Renal pelvis (tissue), 4 donors: ENCODE measurements around the gene NUTM2B. TPM values are rescaled to one million over a fixed set of nuclear protein-coding genes. Genes with fewer than 3 reads are reported as not detected.
"Not testable (repeated sequence)": the region's sequence is repeated elsewhere in the genome, so short reads cannot be mapped to it uniquely, and the experiment has no call there.

Experiments
- DNase-seq: peaks from one replicate; pipeline ENCODE4 v3.0.0-alpha.2; 2013
- polyA plus RNA-seq, 3 donors: library from polyadenylated mRNA; unstranded; fragments of 120-200 nt; gene quantifications; one replicate each; pipeline ENCODE4 v1.2.1, GENCODE V29; 2013; ENCODE audit not compliant: insufficient read length in 3 of 3

Gene NUTM2B
- polyA plus RNA-seq, 3 donors = 0.84 to 5.1 (median 4.6) TPM

GRCh38 chr10:79720000-79720399, 17.0 kb downstream of the NUTM2B start:
- DNase-seq = not testable (repeated sequence)

- not testable (repeated sequence) for DNase-seq
Observed at GRCh38 chr10:79726620-79727019, 23.6 kb downstream of the NUTM2B start.

GRCh38 chr10:79744844-79745243, 41.8 kb downstream of the NUTM2B start:
- not testable (repeated sequence) for DNase-seq

- DNase-seq = not testable (repeated sequence)
Observed at GRCh38 chr10:79748510-79748909, 45.5 kb downstream of the NUTM2B start.

- DNase-seq = not testable (repeated sequence)
Observed at GRCh38 chr10:79753601-79754000, 50.6 kb downstream of the NUTM2B start.

GRCh38 chr10:79758297-79758993, 55.4 kb downstream of the NUTM2B start:
- not testable (repeated sequence) for DNase-seq

Other genes starting within 250 kb of the NUTM2B start
- 1 to 10 TPM in 2 of 3 donors, under 1 TPM in 1; 0.42 to 3.4 (median 1.6) TPM for gene EIF5AL1, start 190.7 kb upstream of the NUTM2B start, polyA plus RNA-seq
- gene SFTPA2, start 142.8 kb upstream of the NUTM2B start, polyA plus RNA-seq = under 1 TPM in 2 of 3 donors, not detected in 1; 0.13 TPM
- under 1 TPM in 1 of 3 donors, not detected in 2; 0.04 TPM for gene SFTPA1, start 92.3 kb upstream of the NUTM2B start, polyA plus RNA-seq
- 1 to 10 TPM in 1 of 3 donors, under 1 TPM in 2; 0.23 to 1.2 (median 0.81) TPM for gene NUTM2E, start 123.5 kb downstream of the NUTM2B start, polyA plus RNA-seq
- gene SFTPD, start 245.9 kb downstream of the NUTM2B start, polyA plus RNA-seq = 1 to 10 TPM in 1 of 3 donors, under 1 TPM in 2; 0.83 to 1.5 (median 0.88) TPM